ENCODE measurements around the gene DNLZ. TPM values are rescaled to one million over a fixed set of nuclear protein-coding genes. Genes with fewer than 3 reads are reported as not detected.

DNLZ gene
- total and polyA plus RNA-seq, 8 donors: 4.2 to 18.8 (median 8.8) TPM

DNA sequence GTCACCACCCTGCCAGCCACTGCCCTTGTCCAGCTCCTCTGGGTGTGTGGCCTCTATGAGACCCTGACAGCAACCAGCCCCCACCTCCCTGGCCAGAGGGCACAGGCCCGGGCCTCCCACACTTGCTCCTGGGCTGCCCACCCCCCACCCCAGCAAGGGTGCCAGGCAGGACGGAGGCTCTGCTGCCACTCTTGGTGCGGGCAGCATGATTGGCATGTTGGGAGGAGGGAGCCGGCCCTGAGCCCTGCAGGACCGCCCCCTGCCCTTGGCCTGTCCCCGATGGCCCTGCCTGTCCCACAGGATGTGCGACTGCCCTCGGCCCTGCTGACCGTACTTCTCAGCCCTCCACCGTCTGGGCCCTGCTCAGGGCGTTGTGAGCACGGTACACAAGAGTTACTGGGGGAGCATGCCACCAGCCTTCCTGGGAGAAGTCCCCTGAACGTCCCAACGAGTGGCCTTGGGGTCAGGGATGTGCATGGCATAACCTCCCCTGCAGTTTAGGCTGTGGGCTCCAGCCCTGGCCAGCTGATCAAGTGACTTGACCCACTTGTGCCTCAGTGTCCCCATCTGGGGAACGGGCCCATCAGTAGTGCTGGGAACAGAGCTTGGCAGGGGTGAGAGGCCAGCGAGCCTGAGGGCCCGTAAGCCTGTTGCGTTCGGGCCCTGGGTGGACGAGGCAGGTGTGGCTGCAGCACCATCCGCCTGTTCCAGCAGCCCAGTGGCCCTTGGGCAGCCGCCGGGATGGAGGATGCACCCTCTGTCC, 20.2 kb downstream of the DNLZ start:
- Histone ChIP-seq H3K27ac (peak overlapping the region; percentile 39 to 57), H3K27me3 (no peaks in the 10 kb centered on the region), H3K36me3 (peaks cover 0 to 4% of the 10 kb centered on the region in 2 donors), H3K4me1 (peaks cover 16 to 32% of the 10 kb centered on the region in 2 donors), H3K9me3 (no peaks in the 10 kb centered on the region), H3K4me3 (peak overlapping the region in 1 of 2 donors; percentile 40)
- intact Hi-C loops (cut with DNase I): no loop called here
- DNase-seq (no peak), ATAC-seq (peak; percentile 4)
- TF ChIP-seq, protein P1, sequence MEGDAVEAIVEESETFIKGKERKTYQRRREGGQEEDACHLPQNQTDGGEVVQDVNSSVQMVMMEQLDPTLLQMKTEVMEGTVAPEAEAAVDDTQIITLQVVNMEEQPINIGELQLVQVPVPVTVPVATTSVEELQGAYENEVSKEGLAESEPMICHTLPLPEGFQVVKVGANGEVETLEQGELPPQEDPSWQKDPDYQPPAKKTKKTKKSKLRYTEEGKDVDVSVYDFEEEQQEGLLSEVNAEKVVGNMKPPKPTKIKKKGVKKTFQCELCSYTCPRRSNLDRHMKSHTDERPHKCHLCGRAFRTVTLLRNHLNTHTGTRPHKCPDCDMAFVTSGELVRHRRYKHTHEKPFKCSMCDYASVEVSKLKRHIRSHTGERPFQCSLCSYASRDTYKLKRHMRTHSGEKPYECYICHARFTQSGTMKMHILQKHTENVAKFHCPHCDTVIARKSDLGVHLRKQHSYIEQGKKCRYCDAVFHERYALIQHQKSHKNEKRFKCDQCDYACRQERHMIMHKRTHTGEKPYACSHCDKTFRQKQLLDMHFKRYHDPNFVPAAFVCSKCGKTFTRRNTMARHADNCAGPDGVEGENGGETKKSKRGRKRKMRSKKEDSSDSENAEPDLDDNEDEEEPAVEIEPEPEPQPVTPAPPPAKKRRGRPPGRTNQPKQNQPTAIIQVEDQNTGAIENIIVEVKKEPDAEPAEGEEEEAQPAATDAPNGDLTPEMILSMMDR (IDR thresholded peaks at IDR 0.05): no peak

DNA sequence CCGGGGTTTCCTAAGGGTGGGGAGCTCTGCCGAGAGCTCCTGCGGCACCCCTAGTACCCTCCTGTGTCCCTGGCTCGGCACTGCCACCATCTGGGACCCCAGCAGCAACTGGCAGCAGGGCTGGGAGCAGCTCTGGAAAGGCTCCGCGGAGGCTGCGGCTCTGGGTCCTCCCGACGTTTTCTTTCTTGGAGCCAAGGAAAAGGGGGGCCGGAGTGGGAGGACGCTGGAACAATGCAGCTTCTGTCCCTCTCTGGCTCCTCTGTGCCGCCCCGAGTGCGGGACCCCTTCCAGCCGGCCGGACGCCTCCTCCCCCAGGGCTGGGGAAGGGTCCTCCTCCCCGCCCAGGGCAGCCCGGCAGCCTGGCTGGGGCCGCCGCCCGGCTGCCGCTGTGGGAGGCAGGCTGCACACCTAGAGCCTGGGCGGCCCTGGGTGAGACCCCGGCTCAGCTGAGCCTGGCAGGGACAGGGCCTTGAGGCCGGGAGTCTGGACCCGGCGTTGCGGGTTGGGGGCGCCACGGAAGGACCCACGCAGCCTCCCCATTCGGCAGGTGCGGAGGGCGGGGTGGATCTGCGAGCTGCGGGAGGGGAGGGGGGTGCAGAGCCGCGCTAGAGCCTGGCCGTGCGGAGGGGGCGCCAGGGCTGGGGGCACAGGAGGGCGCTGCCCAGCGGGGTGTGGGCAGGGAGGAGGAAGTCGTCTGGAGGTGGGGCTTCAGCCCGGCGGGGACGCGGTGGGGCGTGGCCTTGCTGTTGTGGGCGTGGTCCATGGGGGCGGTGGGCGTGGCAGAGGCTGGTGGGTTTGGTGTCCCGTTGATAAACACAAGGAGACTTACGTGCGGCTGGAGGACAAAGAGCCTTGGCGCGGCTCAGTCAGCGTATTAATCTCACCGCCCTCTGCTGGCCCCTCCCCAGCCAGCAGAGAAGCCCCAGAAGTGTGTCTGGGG, 21.1 kb downstream of the DNLZ start:
- DNase-seq (peak; percentile 62 to 95 (median 86)), ATAC-seq (peak; percentile 77)
- H3K36me3 ChIP-seq: peaks cover 0 to 8% of the 10 kb centered on the region in 2 donors
- intact Hi-C loops (cut with DNase I): no loop called here
- TF ChIP-seq, protein P1 (IDR thresholded peaks at IDR 0.05): no peak
- peak overlapping the region; percentile 39 to 57 for H3K27ac ChIP-seq
- peaks cover 16 to 32% of the 10 kb centered on the region in 2 donors for H3K4me1 ChIP-seq
- no peaks in the 10 kb centered on the region for H3K9me3 ChIP-seq
- no peaks in the 10 kb centered on the region for H3K27me3 ChIP-seq
- H3K4me3 ChIP-seq: peak overlapping the region in 1 of 2 donors; percentile 40

DNA sequence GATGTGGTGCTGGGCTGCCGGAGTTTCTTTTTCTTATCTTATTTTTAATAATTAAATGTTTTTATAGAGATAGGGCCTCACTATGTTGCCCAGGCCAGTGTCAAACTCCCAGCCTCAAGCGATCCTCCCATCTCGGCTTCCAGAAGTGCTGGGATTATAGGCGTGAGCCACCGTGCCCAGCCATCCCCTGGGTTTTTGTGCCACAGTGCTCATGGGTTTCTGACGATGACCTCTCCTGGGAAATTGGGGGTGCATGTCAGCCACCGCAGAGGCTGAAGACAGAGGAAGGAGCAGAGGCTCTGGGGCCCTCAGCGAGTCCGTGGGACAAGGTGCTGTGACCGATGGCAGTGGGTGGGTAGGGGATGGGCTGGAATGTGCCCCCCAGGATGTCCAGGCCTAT, 21.8 kb downstream of the DNLZ start:
- intact Hi-C loops (cut with DNase I): no loop called here
- peaks cover 0 to 15% of the 10 kb centered on the region in 2 donors for H3K36me3 ChIP-seq
- H3K27ac ChIP-seq: peak overlapping the region in 1 of 2 donors; percentile 57
- no peak overlapping the region for H3K4me3 ChIP-seq
- H3K4me1 ChIP-seq: peaks cover 16 to 29% of the 10 kb centered on the region in 2 donors
- DNase-seq (no peak), ATAC-seq (no peak)
- no peaks in the 10 kb centered on the region for H3K9me3 ChIP-seq
- no peaks in the 10 kb centered on the region for H3K27me3 ChIP-seq
- TF ChIP-seq, protein P1 (IDR thresholded peaks at IDR 0.05): no peak

DNA sequence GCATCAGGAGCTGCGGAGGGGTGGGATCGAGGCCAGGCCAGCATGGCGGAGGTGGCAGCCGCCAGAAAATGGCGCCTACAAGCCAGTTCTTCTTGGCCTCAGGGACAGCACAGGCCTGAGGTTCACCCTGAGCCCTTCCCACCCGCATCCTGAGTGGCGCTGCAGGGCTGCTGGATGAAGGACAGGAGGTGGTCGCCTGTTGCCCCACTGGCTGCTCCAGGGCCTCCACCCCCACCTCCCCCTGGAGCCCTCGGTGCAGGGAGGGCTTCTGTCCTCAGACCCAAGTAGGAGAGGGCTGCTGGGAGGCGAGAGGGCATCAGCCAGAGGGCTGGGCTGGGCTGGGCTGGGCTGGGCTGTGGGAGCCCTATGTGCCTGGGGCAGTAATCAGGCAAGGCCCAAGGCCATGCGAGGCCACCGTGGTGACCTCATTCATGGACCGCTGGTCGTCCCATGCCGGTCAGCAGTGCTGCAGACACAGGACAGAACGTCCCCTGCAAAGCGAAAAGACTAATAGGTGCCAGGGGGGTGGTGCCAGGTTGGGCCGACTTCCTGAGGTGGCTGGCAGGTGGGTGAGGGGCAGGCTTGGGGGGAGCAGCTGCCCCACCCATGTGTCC, 22.4 kb downstream of the DNLZ start:
- no peaks in the 10 kb centered on the region for H3K9me3 ChIP-seq
- ATAC-seq: no peak
- peaks cover 0 to 21% of the 10 kb centered on the region in 2 donors for H3K36me3 ChIP-seq

More for the DNA sequence above, 22.4 kb downstream of the DNLZ start:
- intact Hi-C loops (cut with DNase I): no loop called here
- DNase-seq: no peak
- TF ChIP-seq, protein P1 (IDR thresholded peaks at IDR 0.05): no peak
- Histone ChIP-seq H3K4me3 (no peak overlapping the region), H3K4me1 (peaks cover 16 to 23% of the 10 kb centered on the region in 2 donors), H3K27me3 (no peaks in the 10 kb centered on the region), H3K27ac (no peak overlapping the region)
